ENCODE data around the gene DNAJC10. TPM values are rescaled to one million over a fixed set of nuclear protein-coding genes. Genes with fewer than 3 reads are reported as not detected.
"Not testable (repeated sequence)": the region's sequence is repeated elsewhere in the genome, so short reads cannot be mapped to it uniquely, and the experiment has no call there.

The DNAJC10 gene
- total RNA-seq, 1 donor from 2014 or later: 110 TPM

DNA sequence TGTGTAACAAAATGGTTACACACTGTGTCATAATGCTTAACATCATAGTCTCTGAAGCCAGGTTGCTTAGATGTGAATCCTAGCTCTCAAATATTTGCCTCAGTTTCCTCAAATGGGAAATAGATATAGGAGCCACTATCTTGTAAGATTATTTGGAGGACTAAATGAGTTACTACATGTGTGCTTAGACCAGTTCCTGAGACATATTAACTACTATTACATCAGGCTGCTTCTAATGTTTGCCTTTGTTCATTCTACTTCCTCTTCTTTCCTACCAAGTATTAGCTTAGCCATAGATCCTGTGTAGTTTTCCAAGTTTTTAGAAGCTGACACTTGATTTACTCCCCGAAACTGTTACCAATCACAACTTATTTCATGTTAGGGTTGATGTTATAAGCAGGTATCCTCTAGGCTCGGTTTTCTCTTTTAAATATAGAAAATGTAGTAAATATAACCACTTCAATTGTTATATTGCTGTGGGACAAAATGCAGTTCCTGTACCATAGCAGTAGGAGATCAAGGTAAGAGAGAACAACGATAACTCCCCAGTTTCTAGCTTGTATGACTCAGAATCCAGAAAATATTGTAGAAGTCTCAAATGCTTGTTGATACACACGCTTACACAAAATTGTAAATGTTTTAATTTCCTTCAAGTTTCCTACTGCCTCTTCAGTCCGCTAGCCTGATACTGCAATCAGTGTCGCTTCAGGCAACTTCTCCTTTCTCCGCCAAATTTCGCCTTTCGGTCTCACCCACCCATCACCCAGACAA lies 751 bp upstream of the DNAJC10 start:
- H3K4me1 Mint-ChIP-seq (ENCODE audit: unreplicated experiment): no peaks in the 10 kb centered on the region
- H3K27ac Mint-ChIP-seq: no peak overlapping the region
- no peak overlapping the region for H3K4me3 Mint-ChIP-seq
- TF ChIP-seq, protein P1, sequence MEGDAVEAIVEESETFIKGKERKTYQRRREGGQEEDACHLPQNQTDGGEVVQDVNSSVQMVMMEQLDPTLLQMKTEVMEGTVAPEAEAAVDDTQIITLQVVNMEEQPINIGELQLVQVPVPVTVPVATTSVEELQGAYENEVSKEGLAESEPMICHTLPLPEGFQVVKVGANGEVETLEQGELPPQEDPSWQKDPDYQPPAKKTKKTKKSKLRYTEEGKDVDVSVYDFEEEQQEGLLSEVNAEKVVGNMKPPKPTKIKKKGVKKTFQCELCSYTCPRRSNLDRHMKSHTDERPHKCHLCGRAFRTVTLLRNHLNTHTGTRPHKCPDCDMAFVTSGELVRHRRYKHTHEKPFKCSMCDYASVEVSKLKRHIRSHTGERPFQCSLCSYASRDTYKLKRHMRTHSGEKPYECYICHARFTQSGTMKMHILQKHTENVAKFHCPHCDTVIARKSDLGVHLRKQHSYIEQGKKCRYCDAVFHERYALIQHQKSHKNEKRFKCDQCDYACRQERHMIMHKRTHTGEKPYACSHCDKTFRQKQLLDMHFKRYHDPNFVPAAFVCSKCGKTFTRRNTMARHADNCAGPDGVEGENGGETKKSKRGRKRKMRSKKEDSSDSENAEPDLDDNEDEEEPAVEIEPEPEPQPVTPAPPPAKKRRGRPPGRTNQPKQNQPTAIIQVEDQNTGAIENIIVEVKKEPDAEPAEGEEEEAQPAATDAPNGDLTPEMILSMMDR (conservative IDR thresholded peaks at IDR 0.05): peak; percentile 29
- no peaks in the 10 kb centered on the region for H3K36me3 Mint-ChIP-seq
- DNase-seq (ENCODE audit: extremely low spot score, unreplicated experiment): no peak
- H3K27me3 Mint-ChIP-seq: no peaks in the 10 kb centered on the region
- no peaks in the 10 kb centered on the region for H3K9me3 Mint-ChIP-seq

DNA sequence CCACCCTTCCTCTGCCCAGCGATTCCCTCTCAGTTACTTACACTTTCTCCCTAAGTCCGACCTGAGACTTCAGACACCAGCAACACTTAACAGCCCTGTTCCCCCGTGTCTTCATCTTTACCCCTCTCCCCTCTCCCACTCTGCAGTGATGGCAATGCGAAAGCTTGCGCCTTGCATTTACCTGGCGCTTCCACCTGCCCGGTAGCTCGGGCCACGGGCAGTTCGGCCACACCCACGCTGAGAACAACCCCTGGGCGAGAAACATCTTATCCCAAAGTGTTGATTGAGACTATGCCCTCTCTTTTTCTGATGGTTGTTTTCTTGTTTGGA lies 558 bp downstream of the DNAJC10 start:
- no peak for DNase-seq (ENCODE audit: extremely low spot score, unreplicated experiment)
- no peaks in the 10 kb centered on the region for H3K4me1 Mint-ChIP-seq (ENCODE audit: unreplicated experiment)
- TF ChIP-seq, protein P1 (conservative IDR thresholded peaks at IDR 0.05): no peak
- no peaks in the 10 kb centered on the region for H3K36me3 Mint-ChIP-seq
- H3K27me3 Mint-ChIP-seq: no peaks in the 10 kb centered on the region
- no peak overlapping the region for H3K27ac Mint-ChIP-seq
- H3K9me3 Mint-ChIP-seq: no peaks in the 10 kb centered on the region
- H3K4me3 Mint-ChIP-seq: no peak overlapping the region

DNA sequence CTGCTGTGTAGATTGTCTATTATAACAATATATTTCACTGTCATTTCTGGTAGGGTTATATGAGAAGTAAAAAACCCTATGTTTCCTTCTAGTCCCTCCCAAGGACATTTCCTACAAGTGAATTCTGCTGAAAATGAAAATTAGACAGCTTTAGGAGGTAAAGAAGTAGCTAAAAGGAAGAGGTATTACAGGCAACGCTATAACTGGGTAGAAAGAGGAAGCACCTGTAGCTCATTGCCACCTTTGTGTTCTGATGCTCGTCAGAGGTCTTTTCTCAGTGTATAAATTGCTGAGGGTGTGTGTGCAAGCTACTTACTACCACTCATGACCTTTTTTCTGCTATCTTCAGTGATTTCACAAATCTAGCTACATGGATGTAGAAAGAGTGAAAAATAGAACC lies 1.4 kb downstream of the DNAJC10 start:
- Mint-ChIP-seq H3K27me3 (no peaks in the 10 kb centered on the region), H3K4me1 (ENCODE audit: unreplicated experiment) (no peaks in the 10 kb centered on the region), H3K9me3 (no peaks in the 10 kb centered on the region), H3K27ac (no peak overlapping the region), H3K4me3 (no peak overlapping the region), H3K36me3 (no peaks in the 10 kb centered on the region)
- TF ChIP-seq, protein P1 (conservative IDR thresholded peaks at IDR 0.05): no peak
- DNase-seq (ENCODE audit: extremely low spot score, unreplicated experiment): no peak

DNA sequence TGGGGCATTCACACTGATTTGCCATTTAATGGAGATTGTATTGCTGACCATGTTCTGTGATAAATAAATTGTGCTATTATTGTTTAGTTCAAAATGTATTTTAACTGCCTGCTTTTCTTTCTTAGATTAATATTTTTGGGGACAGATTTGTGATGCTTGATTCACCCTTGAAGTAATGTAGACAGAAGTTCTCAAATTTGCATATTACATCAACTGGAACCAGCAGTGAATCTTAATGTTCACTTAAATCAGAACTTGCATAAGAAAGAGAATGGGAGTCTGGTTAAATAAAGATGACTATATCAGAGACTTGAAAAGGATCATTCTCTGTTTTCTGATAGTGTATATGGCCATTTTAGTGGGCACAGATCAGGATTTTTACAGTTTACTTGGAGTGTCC lies 1.8 kb downstream of the DNAJC10 start:
- Mint-ChIP-seq H3K27me3 (no peaks in the 10 kb centered on the region), H3K36me3 (no peaks in the 10 kb centered on the region), H3K4me1 (ENCODE audit: unreplicated experiment) (no peaks in the 10 kb centered on the region), H3K9me3 (no peaks in the 10 kb centered on the region), H3K27ac (no peak overlapping the region), H3K4me3 (no peak overlapping the region)
- DNase-seq (ENCODE audit: extremely low spot score, unreplicated experiment): no peak
- TF ChIP-seq, protein P1 (conservative IDR thresholded peaks at IDR 0.05): no peak

DNA sequence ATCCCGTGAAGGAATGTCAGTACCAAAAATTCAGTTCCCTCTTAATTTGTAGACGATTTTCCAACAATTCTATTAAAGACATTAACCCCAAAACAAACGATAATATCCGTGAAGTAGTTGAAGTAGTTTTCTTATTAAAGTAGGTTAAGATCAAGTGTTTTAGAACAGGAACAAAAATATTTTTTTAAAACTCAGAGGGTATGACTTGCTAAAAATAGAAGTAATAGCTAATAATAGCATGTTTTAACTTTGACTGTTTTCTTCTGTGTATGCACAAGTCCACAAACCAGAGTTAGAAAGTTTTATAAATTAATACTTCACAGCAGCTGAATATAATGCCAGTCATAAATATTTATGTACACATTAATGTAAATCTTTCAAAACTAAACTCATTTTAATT lies 2.4 kb downstream of the DNAJC10 start:
- Mint-ChIP-seq H3K4me1 (ENCODE audit: unreplicated experiment) (no peaks in the 10 kb centered on the region), H3K36me3 (peaks cover 3% of the 10 kb centered on the region), H3K9me3 (no peaks in the 10 kb centered on the region), H3K4me3 (no peak overlapping the region), H3K27me3 (no peaks in the 10 kb centered on the region), H3K27ac (no peak overlapping the region)
- TF ChIP-seq, protein P1 (conservative IDR thresholded peaks at IDR 0.05): no peak
- DNase-seq (ENCODE audit: extremely low spot score, unreplicated experiment): no peak

DNA sequence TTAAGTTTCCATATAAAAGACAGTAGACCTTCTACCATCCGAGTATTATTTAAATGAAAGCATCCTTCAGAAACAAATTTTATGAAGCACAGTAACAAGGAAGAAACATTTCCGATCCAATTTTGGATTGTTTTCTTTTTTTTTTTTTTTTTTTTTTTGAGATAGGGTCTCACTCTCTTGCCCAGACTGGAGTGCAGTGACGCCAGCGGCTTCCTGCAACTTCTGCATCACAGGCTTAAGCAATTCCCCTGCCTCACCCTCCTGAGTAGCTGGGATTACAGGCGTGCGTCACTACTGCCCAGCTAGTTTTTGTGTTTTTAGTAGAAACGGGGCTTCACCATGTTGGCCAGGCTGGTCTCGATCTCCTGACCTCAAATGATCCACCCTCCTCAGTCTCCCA lies 3.1 kb downstream of the DNAJC10 start:
- H3K27ac Mint-ChIP-seq: not testable (repeated sequence)

More for the DNA sequence above, 3.1 kb downstream of the DNAJC10 start:
- not testable (repeated sequence) for H3K4me3 Mint-ChIP-seq; H3K9me3 Mint-ChIP-seq; H3K27me3 Mint-ChIP-seq; DNase-seq (ENCODE audit: extremely low spot score, unreplicated experiment); H3K36me3 Mint-ChIP-seq; H3K4me1 Mint-ChIP-seq (ENCODE audit: unreplicated experiment)

Measured in type B pancreatic cell (in vitro differentiated cells).